SW480 (cell line): ENCODE measurements around the gene PBXIP1.

Experiments
- DNase-seq: peaks from one replicate; pipeline ENCODE4 v3.0.0-alpha.2; 2016; ENCODE audit warnings: low spot score

The PBXIP1 gene

GRCh38 chr1:154957091-154957657 is 1.3 kb upstream of the PBXIP1 start:
- no peak for DNase-seq

- no peak for DNase-seq
Observed at GRCh38 chr1:154956544-154956941, 644 bp upstream of the PBXIP1 start.

- peak; percentile 44 for DNase-seq
Observed at GRCh38 chr1:154955039-154955717, 721 bp downstream of the PBXIP1 start.

DNA sequence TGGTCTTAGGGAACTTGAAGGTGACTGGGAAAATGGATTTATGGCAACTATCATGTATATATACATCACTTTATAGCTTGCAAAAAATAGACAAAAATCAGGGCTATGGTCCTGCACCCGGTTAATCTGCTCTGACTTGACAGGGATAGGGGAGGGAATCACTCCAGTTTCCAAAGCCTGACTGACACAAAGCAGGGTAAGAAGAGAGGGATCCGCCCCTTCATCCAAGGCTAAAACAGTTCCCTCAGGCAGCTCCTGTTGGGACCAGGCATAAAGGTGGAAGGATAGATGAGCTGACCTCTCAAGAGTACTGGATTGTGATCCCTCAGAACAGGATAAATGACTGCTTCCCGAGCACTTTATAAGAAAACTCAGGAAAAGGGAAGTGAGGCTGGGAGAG is 1.4 kb downstream of the PBXIP1 start:
- DNase-seq: no peak

DNA sequence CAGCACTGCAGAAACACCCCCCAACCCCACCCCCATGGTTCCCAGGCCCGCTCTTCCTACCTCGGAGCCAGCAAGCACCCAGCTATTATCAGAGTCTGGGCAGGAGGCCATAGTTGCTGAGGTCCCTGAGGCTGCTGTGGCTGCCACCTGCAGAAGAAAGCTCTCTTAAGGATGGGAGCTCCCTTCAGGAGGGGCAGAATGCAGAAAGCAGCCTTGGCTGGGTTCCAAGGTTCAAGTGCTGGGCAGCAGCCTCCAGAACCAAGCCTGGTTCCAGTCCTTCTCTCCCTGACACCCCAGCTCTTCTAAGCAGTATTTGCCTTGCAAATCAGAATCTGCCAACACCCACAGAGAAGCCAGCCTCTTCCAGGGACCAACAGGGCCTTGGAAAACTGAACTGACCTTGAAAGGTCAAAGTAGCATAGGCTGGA is 2.3 kb downstream of the PBXIP1 start:
- no peak for DNase-seq

DNA sequence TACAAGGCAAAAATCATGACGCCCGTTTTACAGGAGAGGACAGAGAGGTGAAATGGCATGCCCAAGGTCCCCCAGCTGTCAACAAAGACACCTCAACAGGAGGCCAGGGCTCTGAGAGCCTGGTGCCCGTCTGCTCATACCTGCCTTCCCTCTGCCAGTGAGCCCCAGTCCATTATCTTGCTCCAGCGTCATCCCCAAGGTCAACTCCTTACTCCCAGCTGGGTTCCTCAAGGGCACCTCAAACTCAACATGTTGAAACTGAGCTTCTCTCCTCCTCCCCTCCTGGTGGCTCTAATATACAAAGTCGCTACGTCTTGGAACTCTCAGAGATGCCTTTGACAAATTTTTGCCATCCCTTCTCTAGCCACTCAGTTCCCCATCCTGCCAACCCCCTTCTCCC is 3.2 kb downstream of the PBXIP1 start:
- no peak for DNase-seq

DNA sequence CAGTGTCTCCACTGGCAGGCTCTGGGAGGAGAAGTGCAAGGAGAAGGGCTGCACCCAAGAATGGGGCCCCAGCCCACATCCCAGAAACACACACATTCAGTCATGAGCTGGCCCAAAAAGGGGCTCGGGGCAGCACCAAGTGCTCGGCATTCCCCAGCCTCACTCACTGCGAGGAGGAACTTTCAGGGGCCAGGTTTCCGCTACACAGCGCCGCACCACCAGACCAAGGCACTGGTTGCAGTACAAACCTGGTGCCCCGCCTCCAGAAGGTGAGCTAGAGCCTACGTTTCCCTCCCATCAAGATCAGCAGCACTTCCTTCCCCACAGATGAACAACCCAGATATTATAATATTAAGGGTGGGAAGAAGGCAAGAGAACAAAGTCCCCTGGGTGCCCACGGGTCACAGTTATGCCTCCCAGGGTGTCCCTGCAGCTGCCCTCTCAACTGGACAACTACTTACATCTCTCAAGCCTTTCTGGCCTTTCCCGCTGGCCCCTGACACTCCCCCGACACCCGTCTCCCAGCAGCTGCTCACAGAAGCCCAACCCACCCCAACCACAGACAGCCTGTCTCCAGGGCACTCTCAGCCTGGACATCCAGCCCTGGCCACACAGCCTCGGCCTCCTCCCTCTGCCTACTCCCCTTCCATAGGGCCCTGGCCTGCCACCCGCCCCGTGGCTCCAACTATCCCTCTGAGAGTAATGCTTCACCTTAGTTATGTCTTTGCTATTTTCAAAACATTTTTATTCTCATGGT is 3.8 kb downstream of the PBXIP1 start:
- DNase-seq: no peak

- no peak for DNase-seq
Observed at GRCh38 chr1:154948079-154948478, 7.8 kb downstream of the PBXIP1 start.

DNA sequence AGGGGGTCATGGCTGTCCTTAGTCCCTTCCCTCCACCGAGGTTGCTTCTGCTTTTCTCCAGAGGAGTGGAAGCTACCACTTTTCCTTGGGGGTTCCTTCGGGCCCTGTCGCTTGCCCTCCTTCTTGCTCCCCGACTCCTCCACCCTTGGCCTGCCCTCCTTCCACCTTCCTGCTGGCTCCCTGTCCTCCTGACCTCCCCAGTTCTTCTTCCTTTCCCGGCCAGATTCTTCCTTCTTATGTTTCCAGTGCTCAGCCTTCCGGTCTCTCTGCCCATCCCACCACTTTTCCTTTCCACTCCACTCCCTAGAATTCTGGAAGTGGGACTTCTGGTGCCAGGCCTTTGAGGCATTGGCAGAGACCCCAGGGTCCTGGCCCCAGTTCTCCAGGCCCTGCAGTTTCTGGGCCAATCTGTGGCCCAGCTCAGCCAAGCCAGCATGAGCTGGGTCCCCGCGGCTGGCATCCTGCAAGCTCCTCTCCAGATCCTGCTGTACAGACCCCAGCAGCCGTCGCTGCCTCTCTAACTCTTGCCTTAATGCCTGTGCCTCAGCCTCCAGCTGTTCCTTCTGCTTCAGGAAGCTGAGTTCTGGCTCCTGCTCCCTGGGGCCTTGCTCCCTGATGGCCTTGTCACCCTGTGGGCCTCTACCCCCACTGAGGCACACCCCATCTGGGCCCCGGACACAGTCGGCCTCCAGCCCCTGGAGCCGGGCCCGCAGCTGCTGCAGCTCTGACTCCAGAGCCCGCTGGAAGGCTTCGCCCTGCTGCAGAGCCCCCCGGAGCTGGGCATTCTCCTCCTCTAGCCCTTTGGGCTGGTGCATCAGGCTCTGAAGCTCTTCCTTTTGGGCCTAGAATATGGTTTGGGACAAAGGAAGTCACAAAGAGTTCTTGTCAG is 9.7 kb downstream of the PBXIP1 start:
- no peak for DNase-seq

DNA sequence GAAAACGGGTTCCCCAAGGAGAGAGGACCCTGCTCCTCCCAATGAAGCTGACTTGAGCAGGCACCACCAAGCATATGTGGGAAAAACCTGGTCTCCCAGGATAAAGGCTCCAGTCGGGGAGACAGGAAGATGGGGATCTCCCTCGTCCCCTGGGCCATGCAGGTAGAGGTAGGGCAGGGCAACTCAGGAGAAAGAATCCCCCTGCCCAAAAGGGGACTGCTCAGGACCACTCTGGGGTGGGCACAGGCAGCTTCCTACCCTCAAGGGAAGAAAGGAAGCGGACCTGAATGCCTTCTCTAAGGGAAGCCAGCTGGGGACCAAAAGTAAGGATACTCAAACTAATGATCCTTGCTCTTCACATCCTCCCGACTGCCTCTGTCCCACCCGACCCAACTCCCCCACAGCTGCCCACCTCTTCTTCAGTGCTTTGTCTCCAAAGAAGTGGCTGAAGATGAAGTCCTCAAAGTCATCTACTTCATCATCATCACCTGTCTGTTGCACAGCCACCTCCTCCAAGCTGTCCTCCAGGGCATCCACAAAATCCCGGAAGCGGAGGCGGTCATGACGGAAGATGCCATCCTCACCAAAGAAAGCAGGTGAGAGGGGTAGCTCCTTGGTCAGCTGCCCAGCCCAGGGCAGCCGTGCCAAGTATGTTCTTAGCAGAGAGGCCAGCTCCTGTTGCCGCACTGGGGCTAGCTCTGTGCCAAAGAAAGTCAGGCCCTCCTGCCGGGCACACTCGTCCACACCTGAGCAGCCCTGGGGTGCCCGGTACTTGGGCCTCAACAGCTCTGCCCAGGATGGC is 10.5 kb downstream of the PBXIP1 start:
- no peak for DNase-seq

GRCh38 chr1:154944401-154945159 is 11.3 kb downstream of the PBXIP1 start:
- DNase-seq: no peak

DNA sequence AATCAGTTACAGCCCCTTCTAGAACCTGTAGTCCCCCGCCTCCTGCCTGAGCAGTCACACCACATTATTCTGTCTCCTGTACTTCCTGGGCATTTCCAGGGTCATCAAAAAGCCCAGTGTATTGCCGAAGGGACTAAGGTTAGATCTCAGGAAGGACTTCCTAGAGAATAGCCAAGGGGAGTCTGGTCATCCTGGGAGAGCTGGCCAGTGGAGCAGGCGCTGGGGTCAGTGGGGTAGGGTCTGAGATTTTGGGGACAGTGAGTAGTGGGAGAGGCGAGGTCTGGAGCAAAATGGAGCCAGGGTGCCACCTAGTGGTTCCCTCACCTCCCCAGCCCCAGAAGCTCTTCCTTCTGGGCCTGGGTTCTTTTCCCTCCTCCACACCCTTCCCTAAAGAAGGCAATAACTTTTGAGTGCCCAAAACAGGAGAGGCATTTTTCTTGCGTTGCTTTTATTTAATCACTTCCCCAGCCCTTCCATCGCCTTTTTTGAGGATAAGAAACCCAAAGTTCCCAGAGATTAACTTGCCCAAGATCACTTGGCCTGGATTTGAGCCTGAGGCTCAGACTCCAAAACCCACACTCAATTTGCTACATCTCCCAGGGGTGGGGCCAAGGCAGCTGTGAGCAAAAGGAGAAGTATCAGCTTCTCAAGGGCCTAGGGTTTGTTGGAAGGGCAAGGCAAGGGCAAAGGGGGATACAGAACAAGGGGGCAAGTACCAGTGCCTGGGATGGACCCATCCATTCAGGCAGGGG is 12.1 kb downstream of the PBXIP1 start:
- peak; percentile 24 for DNase-seq

GRCh38 chr1:154941333-154942013 is 14.4 kb downstream of the PBXIP1 start:
- DNase-seq: no peak

- DNase-seq: no peak
Observed at GRCh38 chr1:154940651-154941194, 15.2 kb downstream of the PBXIP1 start.

DNA sequence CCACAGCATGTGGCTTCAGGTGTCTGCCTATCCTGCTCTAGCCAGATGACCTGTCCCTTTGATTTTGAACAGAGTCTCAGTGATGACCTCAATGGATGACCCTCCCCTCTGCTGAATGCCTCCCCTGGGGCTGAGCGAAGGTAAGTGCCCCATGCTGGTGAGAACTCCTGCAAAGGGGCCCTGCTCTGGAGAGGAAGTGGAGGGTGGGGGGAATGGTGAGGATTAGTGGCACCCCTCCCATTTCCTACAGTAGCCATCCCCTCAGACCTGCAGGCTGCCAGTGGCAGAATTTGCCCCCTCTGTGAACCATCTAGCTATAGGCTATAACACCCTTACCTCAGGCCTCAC is 15.7 kb downstream of the PBXIP1 start:
- no peak for DNase-seq

DNA sequence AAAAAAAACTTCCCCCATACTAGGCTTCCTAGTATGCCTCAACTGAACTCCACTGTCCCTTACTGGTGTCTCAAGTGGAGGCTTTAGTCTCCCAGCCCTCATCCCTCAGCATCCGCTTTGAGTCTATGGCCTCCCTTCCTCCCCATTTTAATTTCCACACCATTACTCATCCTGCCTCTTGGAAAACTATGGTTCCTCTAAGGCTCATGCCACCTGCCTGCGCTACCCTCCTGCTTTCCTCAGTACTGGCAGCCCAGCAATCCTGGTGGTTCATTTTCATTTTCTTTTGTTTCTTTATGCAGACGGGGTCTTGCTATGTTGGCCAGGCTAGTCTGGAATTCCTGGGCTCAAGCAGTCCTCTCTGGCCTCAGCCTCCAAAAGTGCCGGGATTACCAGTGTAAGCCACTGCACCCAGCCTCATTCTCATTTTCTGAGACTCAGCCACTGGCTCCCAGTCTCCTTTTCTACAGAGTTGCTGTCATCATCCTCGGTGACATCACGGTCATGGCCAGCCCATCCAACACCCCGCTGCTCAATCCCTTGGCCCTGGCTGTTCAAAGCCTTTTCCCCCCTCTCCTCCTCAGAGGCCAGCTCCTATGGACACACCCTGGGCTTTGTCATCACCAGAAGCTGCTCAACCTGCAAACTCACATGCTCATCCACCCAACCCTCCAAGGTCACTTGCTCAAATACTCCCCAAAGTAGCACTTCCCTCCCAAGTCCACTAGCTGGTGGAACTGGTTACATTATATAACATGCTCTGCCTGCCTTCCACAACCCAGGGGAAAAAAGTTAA is 17.1 kb downstream of the PBXIP1 start:
- no peak for DNase-seq

DNA sequence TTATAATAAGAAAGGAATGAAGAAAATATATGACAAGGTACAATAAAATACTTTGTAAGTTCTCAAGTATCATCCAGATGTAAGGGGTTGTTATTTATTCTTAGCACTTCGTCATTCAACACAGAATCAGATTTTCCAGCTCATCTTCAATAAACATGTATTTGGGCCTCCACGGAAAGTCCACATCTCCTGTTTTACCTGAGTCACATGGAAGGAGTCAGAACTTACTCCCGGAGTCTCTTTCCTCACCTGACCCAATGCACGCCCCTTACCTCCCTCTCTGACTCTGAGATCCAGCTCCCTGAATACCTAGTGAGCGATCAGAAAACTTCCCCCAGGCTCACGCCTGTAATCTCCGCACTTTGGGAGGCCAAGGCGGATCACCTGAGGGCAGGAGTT is 17.9 kb downstream of the PBXIP1 start:
- DNase-seq: no peak
